HepG2 (cell line): Measurements from ENCODE around the gene SEZ6.

Experiments used
- FOXP1 ChIP-seq, 2 experiments: fragments of 450-650 bp in 1 of 2; IDR thresholded peaks; 2 replicates each; pipeline ENCODE4 v1.6.1; 2017 to 2018; ENCODE audit warnings: antibody characterized with exemption in 1 of 2
- IKZF1 ChIP-seq: fragments of 450-650 bp; IDR thresholded peaks from 2 replicates; pipeline ENCODE4 v1.7.1; 2016
- NCOA2 ChIP-seq: sonication (generic); formaldehyde crosslinking; IDR thresholded peaks from 2 replicates; pipeline ENCODE4 v1.8.0; 2022; ENCODE audit warnings: inconsistent platforms
- POLR2A ChIP-seq, 2 experiments: IDR thresholded peaks; 2 replicates each; pipeline ENCODE4 v1.6.1; 2011; ENCODE audit warnings: low read depth in 2 of 2, low read length in 2 of 2, mild to moderate bottlenecking in 1 of 2, moderate library complexity in 1 of 2; ENCODE audit not compliant: insufficient read depth in 1 of 2
- TF ChIP-seq, protein P1 (sequence below), 2 experiments: sonication (generic) in 1 of 2; formaldehyde crosslinking in 1 of 2; IDR thresholded peaks; 2 replicates each; pipeline versions ENCODE4 v1.5.1 to v1.6.1; 2011 to 2020; ENCODE audit warnings: borderline replicate concordance in 1 of 2, low read depth in 1 of 2, low read length in 1 of 2, mild to moderate bottlenecking in 1 of 2, missing genetic modification reagents in 1 of 2, moderate library complexity in 1 of 2
- TF ChIP-seq, protein P2 (sequence below): IDR thresholded peaks from 2 replicates; pipeline ENCODE4 v1.6.1; 2018; ENCODE audit warnings: missing genetic modification reagents, mild to moderate bottlenecking, missing compliant biosample characterization

DNA sequence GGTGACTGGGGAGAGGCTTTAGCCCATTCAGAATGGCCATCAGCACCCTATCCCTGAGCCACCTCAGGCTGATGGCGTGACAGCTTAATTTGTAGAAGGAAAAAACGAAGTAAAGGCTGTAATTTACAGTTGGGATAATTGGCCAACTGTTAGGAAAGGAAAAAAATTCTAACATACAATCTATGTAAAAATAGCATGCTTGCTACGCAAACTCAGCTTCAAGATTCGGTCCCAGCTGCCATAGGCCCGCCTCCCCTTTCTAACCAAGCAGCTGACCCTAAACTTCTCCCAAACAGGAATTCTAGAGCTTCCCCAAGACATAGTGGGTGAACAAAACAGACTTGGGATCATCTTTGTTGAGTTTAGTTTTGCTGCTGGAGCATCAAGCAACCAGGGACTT lies 4.9 kb downstream of the SEZ6 start:
- TF ChIP-seq, protein P1, sequence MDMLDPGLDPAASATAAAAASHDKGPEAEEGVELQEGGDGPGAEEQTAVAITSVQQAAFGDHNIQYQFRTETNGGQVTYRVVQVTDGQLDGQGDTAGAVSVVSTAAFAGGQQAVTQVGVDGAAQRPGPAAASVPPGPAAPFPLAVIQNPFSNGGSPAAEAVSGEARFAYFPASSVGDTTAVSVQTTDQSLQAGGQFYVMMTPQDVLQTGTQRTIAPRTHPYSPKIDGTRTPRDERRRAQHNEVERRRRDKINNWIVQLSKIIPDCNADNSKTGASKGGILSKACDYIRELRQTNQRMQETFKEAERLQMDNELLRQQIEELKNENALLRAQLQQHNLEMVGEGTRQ (IDR thresholded peaks at IDR 0.05; ENCODE audit: low read depth, low read length) = no peak
- TF ChIP-seq, protein P1 (CRISPR knock-in tag; IDR thresholded peaks at IDR 0.05; ENCODE audit: borderline replicate concordance) = no peak
- TF ChIP-seq NCOA2 (no peak), FOXP1 (IDR thresholded peaks at IDR 0.05) (no peak), FOXP1 (CRISPR knock-in tag; IDR thresholded peaks at IDR 0.05) (no peak), POLR2A (IDR thresholded peaks at IDR 0.05; ENCODE audit: insufficient read depth in 1 of 2, low read depth in 2 of 2, low read length in 2 of 2) (no peak), IKZF1 (no peak)
- TF ChIP-seq, protein P2, sequence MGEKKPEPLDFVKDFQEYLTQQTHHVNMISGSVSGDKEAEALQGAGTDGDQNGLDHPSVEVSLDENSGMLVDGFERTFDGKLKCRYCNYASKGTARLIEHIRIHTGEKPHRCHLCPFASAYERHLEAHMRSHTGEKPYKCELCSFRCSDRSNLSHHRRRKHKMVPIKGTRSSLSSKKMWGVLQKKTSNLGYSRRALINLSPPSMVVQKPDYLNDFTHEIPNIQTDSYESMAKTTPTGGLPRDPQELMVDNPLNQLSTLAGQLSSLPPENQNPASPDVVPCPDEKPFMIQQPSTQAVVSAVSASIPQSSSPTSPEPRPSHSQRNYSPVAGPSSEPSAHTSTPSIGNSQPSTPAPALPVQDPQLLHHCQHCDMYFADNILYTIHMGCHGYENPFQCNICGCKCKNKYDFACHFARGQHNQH (CRISPR knock-in tag) = no peak
